SU-DHL-6 (cell line): ENCODE results near the gene C7orf57.

Source experiments
- H2AFZ ChIP-seq: fragments of 200-600 bp; sonication (generic); 2 replicates; pipeline ENCODE4 v1.6.1; 2014; ENCODE audit warnings: low read depth, mild to moderate bottlenecking, moderate library complexity, mixed read lengths, antibody characterized with exemption, low read length; ENCODE audit not compliant: severe bottlenecking
- H3F3A ChIP-seq: fragments of 200-600 bp; shearing (Covaris generic); 2 replicates; pipeline ENCODE4 v1.6.0; 2016; ENCODE audit warnings: antibody characterized with exemption, mild to moderate bottlenecking; ENCODE audit not compliant: insufficient read depth
- H3K27ac ChIP-seq: fragments of 200-600 bp; sonication (generic); 2 replicates; pipeline ENCODE4 v1.5.1; 2016; ENCODE audit warnings: low read depth, mild to moderate bottlenecking, low read length, moderate library complexity, mixed read lengths
- H3K27me3 ChIP-seq: fragments of 200-600 bp; sonication (generic), shearing (Covaris generic); 2 replicates; pipeline ENCODE4 v1.6.0; 2014; ENCODE audit warnings: mild to moderate bottlenecking, low read length
- H3K36me3 ChIP-seq: fragments of 200-600 bp; sonication (generic); 2 replicates; pipeline ENCODE4 v1.6.1; 2014; ENCODE audit warnings: mild to moderate bottlenecking, low read length, mixed read lengths
- H3K4me2 ChIP-seq: fragments of 300-600, 200-600 bp; shearing (Covaris generic), sonication (generic); 2 replicates; pipeline ENCODE4 v1.6.0; 2014; ENCODE audit warnings: low read length, low read depth, mild to moderate bottlenecking; ENCODE audit not compliant: poor library complexity, severe bottlenecking
- H3K4me3 ChIP-seq: fragments of 200-600 bp; sonication (generic); 2 replicates; pipeline ENCODE4 v1.5.1; 2014; ENCODE audit warnings: antibody characterized with exemption, low read length, mild to moderate bottlenecking, mixed read lengths; ENCODE audit not compliant: insufficient read depth, poor library complexity, severe bottlenecking
- H3K79me2 ChIP-seq: fragments of 200-600 bp; sonication (generic); 2 replicates; pipeline ENCODE4 v1.6.1; 2014; ENCODE audit warnings: mild to moderate bottlenecking, low read length, moderate library complexity; ENCODE audit not compliant: insufficient read depth
- H3K9ac ChIP-seq: fragments of 200-600 bp; sonication (generic); 2 replicates; pipeline ENCODE4 v1.7.0; 2014; ENCODE audit warnings: mild to moderate bottlenecking, low read length
- H3K9me2 ChIP-seq: fragments of 200-600 bp; sonication (generic); replicated peaks from 2 replicates; pipeline ENCODE4 v1.6.1; 2014; ENCODE audit warnings: low read length; ENCODE audit not compliant: insufficient read depth
- H3K9me3 ChIP-seq: fragments of 200-600 bp; sonication (generic); 2 replicates; pipeline ENCODE4 v1.6.1; 2014; ENCODE audit warnings: low read length, mixed read lengths; ENCODE audit not compliant: insufficient read depth
- H4K20me1 ChIP-seq: fragments of 200-600 bp; sonication (generic); 2 replicates; pipeline ENCODE4 v1.6.1; 2014; ENCODE audit warnings: low read depth, mild to moderate bottlenecking, antibody characterized with exemption, low read length, moderate library complexity, mixed read lengths
- EZH2phosphoT487 ChIP-seq: fragments of 200-600 bp; sonication (generic), shearing (Covaris generic); conservative IDR thresholded peaks from 2 replicates; pipeline ENCODE4 v1.6.1; 2018; ENCODE audit warnings: mild to moderate bottlenecking, antibody characterized with exemption, low read length, moderate library complexity, mixed read lengths
- TF ChIP-seq, protein P1 (sequence below): fragments of 200-600 bp; sonication (generic); IDR thresholded peaks from one replicate; pipeline ENCODE4 v1.5.1; 2017; ENCODE audit warnings: antibody characterized with exemption, mild to moderate bottlenecking, low read length, moderate library complexity; ENCODE audit not compliant: insufficient read depth, poor library complexity, severe bottlenecking

C7orf57 gene

DNA sequence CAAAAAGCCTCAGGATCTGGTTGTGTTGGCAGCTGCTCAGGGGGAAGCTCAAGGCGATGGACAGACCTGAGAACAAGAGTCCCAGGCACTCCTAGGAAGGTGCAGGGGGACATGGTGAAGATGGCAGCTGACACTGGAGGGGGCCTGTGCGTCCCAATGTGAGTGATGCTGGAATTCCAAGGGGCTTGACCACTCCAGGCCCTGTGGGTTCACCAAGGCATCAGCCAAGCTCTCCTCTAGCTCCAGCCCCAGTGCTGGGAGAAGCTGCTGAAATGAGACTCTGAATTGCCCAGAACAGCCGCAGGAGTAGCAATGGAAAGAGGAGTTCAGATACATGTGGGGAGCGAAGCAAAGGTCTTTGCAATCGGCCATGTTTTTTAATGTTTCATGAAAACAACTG is 69.7 kb downstream of the C7orf57 start:
- H2AFZ ChIP-seq: no peak overlapping the region

DNA sequence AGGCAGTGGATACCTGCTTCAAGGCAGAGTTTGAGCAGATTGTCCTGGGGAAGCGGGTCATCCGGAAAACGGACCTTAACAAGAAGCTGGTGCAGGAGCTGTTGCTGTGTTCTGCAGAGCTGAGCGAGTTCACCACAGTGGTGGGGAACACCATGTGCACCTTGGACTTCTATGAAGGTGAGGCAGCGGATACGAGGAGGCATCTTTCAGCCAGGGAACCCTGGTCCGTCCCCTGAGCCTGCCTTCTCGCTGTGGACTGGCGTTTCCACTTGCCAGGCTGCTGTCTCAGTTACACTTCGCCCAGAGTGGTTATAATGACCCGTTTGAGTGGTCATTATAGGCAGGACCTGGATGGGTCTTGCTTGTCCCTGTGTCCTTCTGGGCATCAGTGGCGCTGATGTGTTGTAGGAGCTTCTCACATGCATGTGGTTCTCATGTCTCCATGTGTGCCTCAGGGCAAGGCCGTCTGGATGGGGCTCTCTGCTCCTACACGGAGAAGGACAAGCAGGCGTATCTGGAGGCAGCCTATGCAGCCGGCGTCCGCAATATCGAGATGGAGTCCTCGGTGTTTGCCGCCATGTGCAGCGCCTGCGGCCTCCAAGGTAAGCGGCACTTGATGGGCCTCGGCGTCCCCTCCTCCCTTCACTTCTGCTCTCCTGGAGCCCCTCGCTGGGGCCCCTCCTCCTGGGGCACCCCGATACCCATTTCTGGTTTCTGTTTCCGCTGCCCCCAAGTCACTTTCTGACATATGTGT is 71.7 kb downstream of the C7orf57 start:
- Histone ChIP-seq H3K9me3 (no peaks in the 10 kb centered on the region), H3K9me2 (no peaks in the 10 kb centered on the region), H3K4me3 (no peak overlapping the region), H3K9ac (no peak overlapping the region), H3K79me2 (no peaks in the 10 kb centered on the region), H4K20me1 (no peaks in the 10 kb centered on the region), H3K27ac (no peak overlapping the region), H3K36me3 (no peaks in the 10 kb centered on the region), H2AFZ (no peak overlapping the region), H3K4me2 (no peak overlapping the region), H3K27me3 (no peaks in the 10 kb centered on the region), H3F3A (no peaks in the 10 kb centered on the region)
- TF ChIP-seq, protein P1, sequence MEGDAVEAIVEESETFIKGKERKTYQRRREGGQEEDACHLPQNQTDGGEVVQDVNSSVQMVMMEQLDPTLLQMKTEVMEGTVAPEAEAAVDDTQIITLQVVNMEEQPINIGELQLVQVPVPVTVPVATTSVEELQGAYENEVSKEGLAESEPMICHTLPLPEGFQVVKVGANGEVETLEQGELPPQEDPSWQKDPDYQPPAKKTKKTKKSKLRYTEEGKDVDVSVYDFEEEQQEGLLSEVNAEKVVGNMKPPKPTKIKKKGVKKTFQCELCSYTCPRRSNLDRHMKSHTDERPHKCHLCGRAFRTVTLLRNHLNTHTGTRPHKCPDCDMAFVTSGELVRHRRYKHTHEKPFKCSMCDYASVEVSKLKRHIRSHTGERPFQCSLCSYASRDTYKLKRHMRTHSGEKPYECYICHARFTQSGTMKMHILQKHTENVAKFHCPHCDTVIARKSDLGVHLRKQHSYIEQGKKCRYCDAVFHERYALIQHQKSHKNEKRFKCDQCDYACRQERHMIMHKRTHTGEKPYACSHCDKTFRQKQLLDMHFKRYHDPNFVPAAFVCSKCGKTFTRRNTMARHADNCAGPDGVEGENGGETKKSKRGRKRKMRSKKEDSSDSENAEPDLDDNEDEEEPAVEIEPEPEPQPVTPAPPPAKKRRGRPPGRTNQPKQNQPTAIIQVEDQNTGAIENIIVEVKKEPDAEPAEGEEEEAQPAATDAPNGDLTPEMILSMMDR: no peak
- no peak for TF ChIP-seq EZH2phosphoT487

More for the DNA sequence above, 69.7 kb downstream of the C7orf57 start:
- Histone ChIP-seq H3K27ac (no peak overlapping the region), H3F3A (no peaks in the 10 kb centered on the region), H4K20me1 (no peaks in the 10 kb centered on the region), H3K9ac (no peak overlapping the region), H3K9me3 (no peaks in the 10 kb centered on the region), H3K9me2 (no peaks in the 10 kb centered on the region), H3K27me3 (no peaks in the 10 kb centered on the region), H3K4me2 (no peak overlapping the region), H3K79me2 (no peaks in the 10 kb centered on the region), H3K4me3 (no peak overlapping the region), H3K36me3 (no peaks in the 10 kb centered on the region)
- no peak for TF ChIP-seq EZH2phosphoT487
- TF ChIP-seq, protein P1: no peak

GRCh38 chr7:48107926-48108472 is 72.7 kb downstream of the C7orf57 start:
- Histone ChIP-seq H3K9me2 (no peaks in the 10 kb centered on the region), H3K27ac (no peak overlapping the region), H3K27me3 (no peaks in the 10 kb centered on the region), H4K20me1 (no peaks in the 10 kb centered on the region), H3F3A (no peaks in the 10 kb centered on the region), H3K9ac (no peak overlapping the region), H3K9me3 (no peaks in the 10 kb centered on the region), H3K4me3 (no peak overlapping the region), H3K79me2 (no peaks in the 10 kb centered on the region), H2AFZ (no peak overlapping the region), H3K36me3 (no peaks in the 10 kb centered on the region), H3K4me2 (no peak overlapping the region)
- TF ChIP-seq EZH2phosphoT487: no peak
- TF ChIP-seq, protein P1: no peak
